PFSK-1 (cell line): ENCODE measurements around the gene ETV1.

Experiments
- FOXP2 ChIP-seq: optimal IDR thresholded peaks from 2 replicates; pipeline ENCODE3; 2011; ENCODE audit warnings: borderline replicate concordance, control low read depth, inconsistent platforms; ENCODE audit not compliant: insufficient read depth; ENCODE audit errors: extremely low read length, extremely low read depth
- POLR2AphosphoS5 ChIP-seq: IDR thresholded peaks from 2 replicates; pipeline ENCODE4 v1.6.1; 2012; ENCODE audit warnings: low read depth, mild to moderate bottlenecking, control low read depth, low read length, moderate library complexity
- REST ChIP-seq, 2 experiments: IDR thresholded peaks; 2 replicates each; pipeline versions ENCODE4 v1.6.1 to v1.8.0; 2011 to 2012; ENCODE audit warnings: low read depth in 2 of 2, low read length in 2 of 2, control low read depth in 1 of 2, inconsistent platforms in 1 of 2, mild to moderate bottlenecking in 1 of 2, moderate library complexity in 1 of 2; ENCODE audit not compliant: insufficient read depth in 1 of 2
- SIN3A ChIP-seq: IDR thresholded peaks from 2 replicates; pipeline ENCODE4 v1.6.1; 2012; ENCODE audit warnings: mild to moderate bottlenecking, low read length, moderate library complexity, borderline replicate concordance; ENCODE audit not compliant: insufficient read depth
- TAF1 ChIP-seq: IDR thresholded peaks from 2 replicates; pipeline ENCODE4 v1.6.1; 2012; ENCODE audit warnings: low read length, control low read depth, borderline replicate concordance; ENCODE audit not compliant: insufficient read depth

- no peak for TF ChIP-seq FOXP2
- no peak for TF ChIP-seq TAF1
- TF ChIP-seq POLR2AphosphoS5: no peak
- no peak for TF ChIP-seq REST (IDR thresholded peaks at IDR 0.05; ENCODE audit: insufficient read depth in 1 of 2, low read depth in 2 of 2, low read length in 2 of 2)
- TF ChIP-seq SIN3A: no peak
Observed at GRCh38 chr7:13852281-13852968, 137.0 kb downstream of the ETV1 start.
